HG03103 (cell line): ENCODE results near the gene ZNF500.
"Not testable (repeated sequence)": the region's sequence is repeated elsewhere in the genome, so short reads cannot be mapped to it uniquely, and the experiment has no call there.

ENCODE experiments used
- ATAC-seq: cut with Tn5 transposase; IDR thresholded peaks from one replicate; pipeline ENCODE4 v1.9.1; 2021; ENCODE audit warnings: low read depth; ENCODE audit not compliant: unreplicated experiment

ZNF500 gene

DNA sequence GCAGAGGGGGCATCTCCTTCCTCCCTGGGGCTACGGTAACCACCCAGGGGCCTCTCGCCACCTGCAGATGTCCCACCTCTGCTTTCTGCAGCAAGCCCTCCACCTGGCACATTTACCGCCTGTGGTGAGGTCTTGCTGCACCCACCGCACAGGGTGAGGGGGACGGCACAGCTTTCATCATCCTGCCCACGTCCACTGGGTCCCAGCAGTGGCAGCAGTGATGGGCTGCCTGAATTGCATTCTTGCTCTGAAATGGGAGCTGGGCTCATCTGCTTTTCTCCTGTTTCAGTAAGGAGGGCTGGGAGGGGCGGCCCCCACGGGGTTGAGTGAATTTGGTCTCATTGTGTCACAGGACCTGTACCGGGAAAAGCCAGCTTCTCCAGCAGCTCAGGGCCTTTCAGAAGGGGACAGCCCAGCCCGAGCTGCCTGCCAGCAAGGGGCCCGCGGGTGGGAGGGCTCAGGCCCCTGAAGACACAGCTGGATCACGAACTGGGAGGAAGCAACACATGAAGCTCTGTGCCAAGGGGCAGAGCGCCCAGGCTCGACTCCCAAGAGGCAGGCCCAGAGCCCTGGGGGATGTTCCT, 19.9 kb downstream of the ZNF500 start:
- no peak for ATAC-seq

DNA sequence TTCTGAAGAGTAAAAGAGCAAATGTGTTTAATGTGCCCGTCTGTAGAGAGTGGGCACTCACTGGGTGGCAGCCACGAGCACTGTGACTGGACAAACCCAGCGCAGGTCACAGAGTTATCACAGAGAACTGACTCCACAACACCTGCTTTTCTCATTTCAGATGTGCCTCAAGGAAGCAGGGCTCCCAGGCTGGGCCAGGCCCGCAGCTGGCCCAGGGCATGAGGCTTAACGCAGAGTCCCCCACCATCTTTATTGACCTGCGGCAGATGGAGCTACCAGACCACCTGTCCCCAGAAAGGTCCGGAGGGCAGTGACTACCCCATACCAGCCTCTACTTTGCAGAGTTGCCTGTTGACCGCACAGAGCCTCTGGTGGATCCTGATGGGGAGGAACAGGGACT, 20.7 kb downstream of the ZNF500 start:
- no peak for ATAC-seq

DNA sequence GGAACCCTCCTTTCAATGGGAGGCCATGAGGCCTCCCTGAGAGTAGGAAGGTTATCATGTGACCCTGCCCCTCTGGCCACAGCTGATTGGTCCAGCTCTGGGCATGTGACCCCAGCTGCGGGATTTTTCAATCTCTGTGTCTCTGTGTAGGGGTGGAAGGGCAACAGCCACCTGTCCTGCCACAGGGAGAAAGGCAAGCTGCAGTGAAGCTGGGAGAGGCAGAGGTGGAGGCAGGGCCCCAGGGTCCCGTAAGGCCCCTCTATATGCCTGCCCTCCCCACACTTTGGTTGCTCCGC, 21.7 kb downstream of the ZNF500 start:
- no peak for ATAC-seq

DNA sequence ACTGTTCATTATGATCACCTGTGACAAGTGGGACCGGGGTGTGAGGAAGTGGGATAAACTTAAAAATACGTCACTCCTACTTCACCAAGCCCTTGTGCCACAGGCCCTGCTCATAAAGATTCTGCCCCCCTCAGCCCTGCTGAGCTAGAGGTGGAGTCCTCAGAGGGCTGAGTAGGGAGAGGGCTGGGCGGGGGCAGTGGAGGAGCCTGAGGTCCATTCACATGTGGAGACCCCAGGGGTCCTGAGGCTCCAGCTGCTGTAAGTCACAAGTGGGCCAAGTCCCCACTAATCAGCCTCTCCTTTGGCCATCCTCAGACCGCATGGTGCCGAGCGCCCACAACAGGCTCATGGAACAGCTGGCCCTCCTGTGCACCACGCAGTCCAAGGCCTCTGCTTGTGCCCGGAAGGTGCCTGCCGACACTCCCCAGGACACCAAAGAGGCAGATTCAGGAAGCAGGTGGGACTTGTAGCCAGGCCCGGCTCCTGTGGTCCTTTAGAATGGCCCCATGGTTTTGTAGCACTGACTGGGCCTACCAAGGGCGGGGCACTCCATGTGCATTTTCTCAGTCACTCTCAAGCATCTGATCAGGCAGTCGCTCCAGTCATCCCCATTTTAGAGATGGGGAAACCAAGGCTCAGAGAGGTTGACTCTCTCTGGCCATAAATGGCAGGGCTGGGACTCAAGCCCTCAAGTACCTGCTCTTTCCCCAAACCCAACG, 22.2 kb downstream of the ZNF500 start:
- no peak for ATAC-seq

DNA sequence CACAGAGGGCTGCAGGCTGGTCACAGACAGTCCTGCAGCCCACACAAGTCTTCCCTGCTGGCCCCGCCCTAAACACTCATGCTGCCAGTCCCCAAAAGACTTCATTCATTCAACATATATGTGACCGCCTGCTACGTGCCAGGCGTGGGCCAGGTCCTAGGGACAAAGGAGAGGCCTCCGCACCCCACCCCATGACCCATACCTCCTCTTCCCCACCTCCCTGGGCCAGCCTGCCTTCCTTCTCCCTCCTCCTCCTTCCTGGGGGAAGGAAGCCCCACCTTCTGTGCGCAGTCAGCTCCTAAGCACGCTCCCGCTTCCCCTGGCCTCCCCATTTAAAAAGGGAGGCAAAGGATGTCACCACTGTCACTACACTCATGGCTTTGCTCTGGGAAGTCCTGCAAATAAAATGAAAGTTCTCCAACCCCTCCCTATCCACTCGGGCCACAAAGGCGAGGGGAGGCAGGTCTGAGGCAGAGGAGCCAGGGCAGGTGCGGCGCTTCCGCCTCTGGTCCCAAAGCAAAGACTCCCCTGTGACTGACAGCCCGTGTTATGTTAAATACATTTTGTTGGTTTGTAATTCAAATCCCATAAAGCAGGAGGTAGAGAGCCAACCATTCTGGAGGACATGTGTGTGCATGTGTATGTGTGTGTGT, 23.6 kb downstream of the ZNF500 start:
- ATAC-seq = no peak

DNA sequence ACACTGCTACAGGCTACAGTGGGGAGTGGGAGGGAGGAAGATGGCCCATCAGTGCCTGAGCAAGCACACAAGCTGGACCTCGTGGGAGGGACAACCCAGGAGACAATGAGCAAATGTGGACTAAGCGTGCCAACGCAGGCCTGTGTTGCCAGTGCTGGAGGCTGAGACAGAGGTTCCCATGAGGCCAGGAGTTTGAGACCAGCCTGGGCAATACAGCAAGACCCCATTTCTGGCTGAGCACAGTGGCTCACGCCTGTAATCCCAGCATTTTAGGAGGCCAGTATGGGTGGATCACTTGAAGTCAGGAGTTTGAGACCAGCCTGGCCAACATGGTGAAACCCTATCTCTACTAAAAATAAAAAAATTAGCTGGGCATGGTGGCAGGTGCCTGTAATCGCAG, 28.6 kb downstream of the ZNF500 start:
- ATAC-seq = not testable (repeated sequence)

DNA sequence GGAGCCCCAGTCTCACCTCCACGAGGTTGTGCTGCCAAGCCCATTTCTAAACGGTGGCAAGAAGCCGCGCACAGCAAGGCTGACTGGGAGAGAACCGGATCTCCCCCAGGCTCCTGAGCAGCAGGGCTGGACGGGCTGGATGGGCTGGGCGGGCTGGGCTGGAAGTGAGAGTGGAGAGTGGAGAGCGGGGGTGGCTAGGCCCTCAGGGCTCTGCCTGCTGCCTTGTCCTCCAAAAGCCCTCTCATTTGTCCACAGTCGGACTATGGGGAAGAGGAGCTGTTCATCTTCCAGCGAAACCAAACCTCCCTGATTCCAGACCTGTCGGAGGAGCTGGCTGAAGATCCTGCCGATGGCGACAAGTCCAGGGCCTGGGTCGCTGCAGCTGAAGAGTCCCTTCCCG, 29.4 kb downstream of the ZNF500 start:
- ATAC-seq = no peak

DNA sequence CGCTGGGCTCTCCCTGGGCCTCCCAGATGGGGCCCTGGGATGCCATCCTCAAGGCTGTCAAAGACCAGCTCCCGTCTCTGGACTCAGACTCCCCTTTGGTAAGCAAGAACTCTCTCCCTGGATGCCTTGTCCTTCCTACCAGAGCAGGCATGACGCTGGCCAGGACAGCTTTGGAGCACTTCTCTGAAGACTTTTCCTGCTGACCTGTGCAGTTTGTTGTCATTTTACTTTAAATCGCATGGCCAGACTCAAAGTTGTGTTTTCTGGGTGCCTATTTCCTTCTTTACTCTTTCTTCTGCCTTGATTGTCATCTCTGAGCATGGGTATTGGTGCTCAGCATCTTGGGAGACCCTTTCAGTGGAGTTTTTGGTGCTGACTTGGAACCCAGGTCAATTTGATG, 30.4 kb downstream of the ZNF500 start:
- no peak for ATAC-seq

DNA sequence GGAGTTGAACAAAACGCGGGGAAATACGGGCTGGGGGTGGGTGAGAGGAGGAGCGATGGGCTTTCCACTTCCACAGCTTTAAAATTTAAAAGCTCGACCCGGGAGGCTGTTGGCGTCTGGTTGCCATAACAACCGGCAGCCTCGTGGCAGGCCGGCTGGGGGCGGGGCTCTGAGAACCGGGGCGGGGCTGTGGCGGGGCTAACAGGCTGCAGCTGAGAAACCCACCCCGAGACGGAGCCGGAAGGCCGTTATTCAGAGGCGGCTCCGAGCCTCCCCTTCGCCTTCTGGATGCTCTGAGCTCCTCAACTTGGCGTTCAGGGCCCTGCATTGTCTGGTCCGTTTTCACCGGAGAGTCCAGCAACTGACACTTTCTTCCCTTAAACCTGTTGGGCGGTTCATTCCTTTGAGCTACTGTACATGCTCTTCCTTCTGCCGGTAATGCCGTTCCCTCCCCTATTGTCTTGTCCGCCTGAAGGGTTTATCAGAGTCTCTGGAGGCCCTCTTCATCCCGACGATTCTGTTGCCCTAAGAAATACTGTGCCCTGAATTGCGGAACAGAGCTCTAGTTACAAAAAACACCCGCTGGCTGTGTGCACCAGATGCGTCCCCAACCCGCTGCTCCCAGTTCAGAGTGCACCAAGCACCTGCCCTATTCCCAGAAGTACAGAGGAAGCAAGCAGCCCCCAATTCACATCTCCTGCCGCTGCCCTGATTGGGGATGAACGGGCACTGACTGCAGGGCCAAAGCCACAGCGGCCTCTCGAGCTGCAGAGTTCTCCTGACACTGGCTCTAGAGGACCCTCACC, 32.0 kb downstream of the ZNF500 start:
- peak; percentile 49 for ATAC-seq

DNA sequence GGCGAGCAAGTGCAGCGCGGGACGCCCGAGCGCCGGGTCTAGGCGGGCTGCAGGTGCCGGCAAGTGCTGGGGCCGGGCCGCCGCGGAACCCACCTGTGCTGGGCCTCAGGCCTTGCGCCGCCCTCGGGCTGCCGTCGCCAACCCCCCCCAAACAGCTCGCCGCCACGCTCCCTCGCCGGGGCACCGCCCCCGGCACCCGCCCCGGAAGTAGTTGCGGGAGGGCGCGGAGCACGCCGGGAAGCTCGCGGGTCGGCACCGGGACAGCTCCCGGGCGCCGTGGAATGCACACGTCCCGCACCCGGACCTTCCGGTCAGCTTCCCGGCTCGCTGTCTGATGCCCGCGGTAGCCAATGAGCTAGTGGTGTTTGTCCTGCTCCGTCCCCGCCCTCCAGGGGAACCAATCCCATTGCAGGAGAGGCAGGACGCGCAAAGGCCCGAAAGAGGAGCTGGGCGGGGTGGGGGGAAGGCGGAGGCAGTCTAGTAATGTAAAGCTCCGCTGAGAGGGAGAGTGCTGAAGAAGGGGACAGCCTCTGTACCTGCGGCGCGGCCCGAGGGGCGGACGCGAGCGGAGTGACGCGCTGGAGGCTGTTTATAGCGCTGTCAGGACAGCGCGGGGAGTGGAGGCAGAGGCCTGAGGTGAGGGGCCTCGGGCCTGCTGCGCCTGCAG, 32.8 kb downstream of the ZNF500 start, which contains the start of the genes ANKS3 and DNAAF8:
ANKS3 (minus strand) TSS at position 209 of the 667 bp plus-strand sequence. CDS start 4,122 bp downstream, outside the sequence.
DNAAF8 (plus strand) TSS at position 475 of the 667 bp plus-strand sequence. CDS start 1,978 bp downstream, outside the sequence.
- ATAC-seq = peak; percentile 70

DNA sequence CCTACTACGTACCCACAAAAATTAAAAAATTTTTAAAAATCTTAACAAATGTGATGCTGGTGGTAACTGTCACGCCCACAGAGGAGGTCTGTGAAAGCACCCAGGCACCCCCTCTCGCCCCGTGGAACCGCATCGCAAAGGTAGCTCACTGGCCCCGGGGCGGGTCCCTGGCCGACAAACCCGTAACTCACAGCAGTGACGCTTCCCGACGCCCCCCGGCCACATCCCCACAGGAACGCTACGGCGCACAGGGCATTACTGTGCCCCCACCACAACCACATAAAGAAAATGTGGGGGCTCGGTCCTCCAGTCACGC, 33.3 kb downstream of the ZNF500 start:
- ATAC-seq = no peak

DNA sequence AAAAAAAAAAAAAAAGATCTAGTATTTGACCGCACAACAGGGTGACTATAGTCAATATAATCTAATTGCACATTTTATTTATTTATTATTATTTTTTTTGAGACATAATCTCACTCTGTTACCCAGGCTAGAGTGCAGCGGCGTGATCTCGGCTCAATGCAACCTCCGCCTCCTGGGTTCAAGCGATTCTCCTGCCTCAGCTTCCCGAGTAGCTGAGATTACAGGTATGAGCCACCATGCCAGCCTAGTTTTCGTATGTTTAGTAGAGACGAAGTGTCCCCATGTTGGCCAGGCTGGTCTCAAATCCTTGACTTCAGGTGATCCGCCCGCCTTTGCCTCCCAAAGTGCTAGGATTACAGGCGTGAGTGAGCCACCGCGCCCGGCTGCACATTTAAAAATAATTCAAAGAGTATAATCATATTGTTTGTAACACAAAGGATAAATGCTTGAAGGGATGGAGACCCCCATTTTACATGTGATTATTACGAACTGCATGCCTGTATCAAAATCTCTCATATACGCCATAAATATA, 33.7 kb downstream of the ZNF500 start:
- ATAC-seq = no peak

DNA sequence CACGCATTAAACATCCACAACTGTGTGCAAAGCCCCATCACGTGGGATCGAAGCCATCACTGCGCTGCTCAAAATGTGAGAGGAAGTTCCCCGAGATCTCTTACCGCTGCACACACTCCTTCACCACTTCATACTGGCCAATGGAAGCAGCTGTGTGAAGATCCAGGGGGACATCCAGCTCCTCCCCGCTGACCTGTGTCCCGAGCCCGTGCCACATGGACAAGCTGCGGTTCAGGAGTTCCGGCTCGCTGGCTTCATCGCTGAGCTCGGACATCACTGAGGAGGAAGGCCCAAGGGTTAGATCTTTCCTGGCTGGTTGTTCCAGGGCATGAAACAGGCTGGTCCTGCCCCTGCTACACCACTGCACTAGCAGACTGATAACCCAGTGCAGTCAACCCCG, 37.1 kb downstream of the ZNF500 start:
- no peak for ATAC-seq

DNA sequence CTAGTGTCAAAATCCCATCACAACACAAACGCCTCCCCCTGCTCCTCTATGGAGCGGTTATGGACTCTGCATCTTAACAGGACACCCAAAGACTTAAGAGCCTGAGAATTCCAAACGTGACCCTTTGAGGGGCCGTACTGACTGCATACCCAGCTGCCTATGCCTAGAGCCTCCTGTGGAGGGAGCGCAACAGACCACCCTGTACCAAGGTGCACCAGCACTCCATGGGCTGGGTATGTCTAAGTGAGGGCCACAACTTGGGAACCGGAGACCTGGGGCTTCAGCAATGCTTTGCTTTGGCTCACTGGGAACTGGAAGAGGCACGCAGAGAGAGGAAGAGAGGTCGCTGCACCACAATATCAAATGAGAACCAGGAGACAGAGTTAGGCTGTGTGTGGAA, 38.3 kb downstream of the ZNF500 start:
- no peak for ATAC-seq

DNA sequence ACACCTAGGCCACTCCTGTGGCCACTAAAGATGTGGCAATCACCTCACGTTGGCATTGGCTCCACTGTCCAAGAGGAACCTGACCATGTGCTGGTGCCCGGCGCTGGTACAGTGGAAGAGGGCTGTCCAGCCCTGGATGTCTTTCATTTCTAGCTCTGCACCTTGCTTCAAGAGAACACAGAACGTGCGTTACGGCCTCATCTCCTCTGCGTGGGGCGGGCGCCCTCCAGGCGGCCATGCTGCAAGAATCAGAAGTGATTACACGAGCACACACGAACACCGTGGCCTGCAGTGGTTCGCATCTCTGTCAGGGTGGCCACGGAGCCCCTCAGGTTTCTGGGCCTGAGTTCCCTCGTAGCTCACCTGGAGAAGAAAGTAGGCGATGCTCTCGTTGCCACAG, 40.3 kb downstream of the ZNF500 start:
- ATAC-seq = no peak

DNA sequence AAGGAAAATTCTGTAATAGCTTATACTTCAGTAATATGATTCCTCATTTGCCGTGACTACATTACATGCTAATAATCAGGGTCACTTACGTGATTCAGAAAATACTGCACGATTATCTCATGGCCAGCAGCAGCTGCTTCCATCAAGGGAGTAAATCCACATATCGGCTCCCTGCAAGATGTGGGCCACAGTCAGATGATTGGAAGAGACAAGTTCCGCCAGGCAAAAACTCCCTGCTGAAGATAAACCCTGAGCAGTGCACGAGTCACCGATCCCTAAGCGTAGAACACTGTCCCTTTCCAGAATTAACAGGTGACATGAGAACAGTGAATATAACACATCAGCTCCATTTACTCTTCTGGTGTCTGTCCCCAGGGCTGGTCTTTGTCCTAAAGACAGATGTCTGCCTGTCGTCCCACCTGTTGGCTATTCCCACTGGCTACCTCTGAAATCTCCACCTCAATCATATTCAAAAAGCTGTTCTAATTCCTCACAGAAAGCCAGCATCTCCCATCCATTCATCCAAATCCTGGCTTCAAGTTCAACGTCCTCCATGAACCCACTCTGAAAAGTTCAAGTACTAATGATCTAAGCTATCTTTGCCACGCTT, 42.2 kb downstream of the ZNF500 start:
- no peak for ATAC-seq

DNA sequence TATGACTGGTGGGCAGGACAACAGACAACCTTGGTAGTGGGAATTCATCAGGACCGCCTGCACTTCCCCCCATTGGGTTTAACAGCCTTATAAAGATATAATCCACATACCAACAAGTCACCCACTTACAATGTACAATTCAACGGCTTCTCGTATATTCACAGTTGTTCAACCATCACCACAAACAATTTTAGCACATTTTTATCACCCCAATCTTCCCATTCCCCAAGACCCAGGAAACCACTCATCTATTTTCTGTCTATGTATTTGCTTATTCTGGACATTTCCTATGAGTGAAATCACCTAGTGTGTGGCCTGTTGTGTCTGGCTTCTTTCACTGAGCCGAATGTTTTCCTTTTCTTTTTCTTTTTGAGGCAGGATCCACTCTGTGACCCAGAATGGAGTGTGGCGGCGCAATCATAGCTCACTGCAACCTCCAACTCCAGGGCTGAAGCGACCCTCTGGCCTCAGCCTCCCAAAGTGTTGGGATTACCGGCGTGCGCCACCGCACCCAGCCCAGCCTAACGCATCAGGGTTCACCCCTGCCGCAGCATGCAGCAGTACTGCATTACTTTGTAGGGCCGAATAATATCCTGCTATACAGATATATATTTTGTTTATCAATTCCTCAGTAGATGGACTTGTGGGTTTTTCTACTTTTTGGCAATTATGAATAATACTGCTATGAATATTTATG, 43.7 kb downstream of the ZNF500 start:
- no peak for ATAC-seq

DNA sequence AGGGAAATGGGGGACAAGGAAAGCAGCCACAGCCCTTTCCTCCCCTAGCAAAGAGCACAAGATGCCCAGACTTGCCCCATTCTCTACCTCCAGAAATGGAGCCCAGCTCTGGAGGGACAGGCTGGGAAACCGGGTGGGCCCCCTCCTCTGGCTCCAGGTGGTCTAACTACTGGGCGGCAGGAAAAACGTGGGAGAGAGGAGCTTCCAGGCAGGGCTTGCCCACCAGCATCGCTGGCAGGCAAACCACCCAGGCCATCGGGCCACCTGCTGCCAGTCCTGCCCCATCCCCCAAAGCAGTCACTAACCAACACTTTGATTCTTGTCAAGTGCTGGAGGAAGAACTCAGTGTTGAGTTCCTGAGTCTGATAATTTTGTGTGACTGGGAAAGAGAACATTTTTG, 48.5 kb downstream of the ZNF500 start:
- ATAC-seq = no peak

DNA sequence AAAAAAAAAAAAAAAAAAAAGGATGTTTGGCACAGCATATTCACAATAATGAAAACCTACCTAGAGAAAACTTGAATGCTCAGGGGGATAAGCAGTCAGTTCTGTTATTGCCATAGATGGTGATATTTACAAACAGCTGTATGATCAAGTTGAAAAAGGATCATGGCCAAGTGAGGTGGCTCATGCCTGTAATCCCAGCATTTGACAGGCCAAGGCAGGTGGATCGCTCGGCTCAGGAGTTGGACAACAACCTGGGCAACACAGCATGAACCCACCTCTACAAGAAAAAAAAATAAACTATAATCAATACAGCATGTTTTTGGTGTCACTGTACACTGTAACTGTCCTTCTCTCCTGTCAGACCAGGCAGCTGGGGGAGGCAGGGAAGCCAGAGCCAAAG, 52.0 kb downstream of the ZNF500 start:
- no peak for ATAC-seq
